Neural cell (in vitro differentiated cells): ENCODE results near the gene DTD2. TPM values are rescaled to one million over a fixed set of nuclear protein-coding genes. Genes with fewer than 3 reads are reported as not detected.

Experiments
- H2AFZ ChIP-seq: fragments of 200-600, 300-800 bp; sonication (generic), shearing (Covaris generic); 2 replicates; pipeline ENCODE4 v1.6.0; 2014; ENCODE audit warnings: low read depth, mild to moderate bottlenecking, antibody characterized with exemption, low read length, moderate library complexity
- H3F3A ChIP-seq: fragments of 200-600 bp; shearing (Covaris generic); 2 replicates; pipeline ENCODE4 v1.6.1; 2016; ENCODE audit warnings: mild to moderate bottlenecking, moderate library complexity, mixed read lengths, antibody characterized with exemption, low read length; ENCODE audit not compliant: insufficient read depth, poor library complexity, severe bottlenecking
- H3K27ac ChIP-seq: fragments of 200-600, 300-800 bp; sonication (generic), shearing (Covaris generic); 2 replicates; pipeline ENCODE4 v1.5.1; 2014; ENCODE audit warnings: mild to moderate bottlenecking, low read length, moderate library complexity
- H3K27me3 ChIP-seq: fragments of 300-800, 200-600 bp; sonication (generic), shearing (Covaris generic); 2 replicates; pipeline ENCODE4 v1.6.0; 2014; ENCODE audit warnings: mild to moderate bottlenecking, low read depth, low read length, moderate library complexity; ENCODE audit not compliant: insufficient read depth
- H3K36me3 ChIP-seq: fragments of 300-800, 200-600 bp; sonication (generic), shearing (Covaris generic); 2 replicates; pipeline ENCODE4 v1.5.1; 2014; ENCODE audit warnings: mild to moderate bottlenecking, antibody characterized with exemption, low read length, moderate library complexity; ENCODE audit not compliant: insufficient read depth
- H3K4me2 ChIP-seq: fragments of 300-800, 200-600 bp; sonication (generic), shearing (Covaris generic); 2 replicates; pipeline ENCODE4 v1.6.0; 2014; ENCODE audit warnings: mild to moderate bottlenecking, low read length
- H3K4me3 ChIP-seq: fragments of 300-800, 200-600 bp; sonication (generic), shearing (Covaris generic); 2 replicates; pipeline ENCODE4 v1.5.1; 2014; ENCODE audit warnings: mild to moderate bottlenecking, low read length, moderate library complexity
- H3K79me2 ChIP-seq: fragments of 200-600 bp; shearing (Covaris generic); replicated peaks from 2 replicates; pipeline ENCODE4 v1.6.0; 2014; ENCODE audit warnings: mild to moderate bottlenecking, low read length, moderate library complexity; ENCODE audit not compliant: insufficient read depth
- H3K9ac ChIP-seq: fragments of 300-800, 200-600 bp; sonication (generic), shearing (Covaris generic); 2 replicates; pipeline ENCODE4 v1.6.1; 2016; ENCODE audit warnings: mild to moderate bottlenecking, low read length, mixed read lengths
- H3K9me2 ChIP-seq: fragments of 200-600 bp; shearing (Covaris generic); 2 replicates; pipeline ENCODE4 v1.6.1; 2016; ENCODE audit warnings: mild to moderate bottlenecking, low read length, mixed read lengths; ENCODE audit not compliant: insufficient read depth
- H3K9me3 ChIP-seq: fragments of 200-600, 300-800 bp; sonication (generic), shearing (Covaris generic); 2 replicates; pipeline ENCODE4 v1.6.1; 2016; ENCODE audit warnings: mild to moderate bottlenecking, mixed run types, low read length, moderate library complexity, mixed read lengths
- H4K20me1 ChIP-seq: fragments of 200-600 bp; shearing (Covaris generic); 2 replicates; pipeline ENCODE4 v1.6.1; 2016; ENCODE audit warnings: mild to moderate bottlenecking, mixed run types; ENCODE audit not compliant: insufficient read depth
- CTCF ChIP-seq: fragments of 450-650 bp; IDR thresholded peaks from 2 replicates; pipeline ENCODE4 v1.5.1; 2014; ENCODE audit warnings: antibody characterized with exemption, mild to moderate bottlenecking, moderate library complexity; ENCODE audit not compliant: poor library complexity, severe bottlenecking
- EP300 ChIP-seq: fragments of 450-650 bp; conservative IDR thresholded peaks from 2 replicates; pipeline ENCODE4 v1.6.1; 2014; ENCODE audit warnings: antibody characterized with exemption, mild to moderate bottlenecking, moderate library complexity; ENCODE audit not compliant: poor library complexity, severe bottlenecking
- EZH2 ChIP-seq: fragments of 200-600, 300-800 bp; shearing (Covaris generic), sonication (generic); IDR thresholded peaks from 2 replicates; pipeline ENCODE4 v1.6.1; 2014; ENCODE audit warnings: antibody characterized with exemption, low read length, borderline replicate concordance, mild to moderate bottlenecking; ENCODE audit not compliant: insufficient read depth, poor library complexity, severe bottlenecking
- MXI1 ChIP-seq: fragments of 450-650 bp; conservative IDR thresholded peaks from 2 replicates; pipeline ENCODE4 v1.6.1; 2014; ENCODE audit warnings: antibody characterized with exemption, mild to moderate bottlenecking; ENCODE audit not compliant: poor library complexity, severe bottlenecking
- POLR2AphosphoS5 ChIP-seq: IDR thresholded peaks from 2 replicates; pipeline ENCODE4 v1.6.1; 2012
- RAD21 ChIP-seq: fragments of 450-650 bp; conservative IDR thresholded peaks from 2 replicates; pipeline ENCODE4 v1.6.1; 2014; ENCODE audit warnings: antibody characterized with exemption, mild to moderate bottlenecking, moderate library complexity
- REST ChIP-seq: IDR thresholded peaks from 2 replicates; pipeline ENCODE4 v1.6.1; 2012; ENCODE audit warnings: borderline replicate concordance
- SMC3 ChIP-seq: fragments of 450-650 bp; conservative IDR thresholded peaks from 2 replicates; pipeline ENCODE4 v1.6.1; 2014; ENCODE audit warnings: antibody characterized with exemption, mild to moderate bottlenecking, moderate library complexity; ENCODE audit not compliant: poor library complexity
- TAF1 ChIP-seq: IDR thresholded peaks from 2 replicates; pipeline ENCODE4 v1.6.1; 2012; ENCODE audit warnings: low read depth
- polyA plus RNA-seq: library from polyadenylated mRNA; depleted of rRNA; stranded (reverse); fragments of >200 nt; gene quantifications from 2 replicates; pipeline ENCODE4 v1.2.3, GENCODE V29; 2014

The DTD2 gene
- polyA plus RNA-seq, 1 donor from 2014 or later = 38.8 TPM

GRCh38 chr14:31480156-31480555 is 22.9 kb upstream of the DTD2 start:
- Histone ChIP-seq H3K9me3 (no peaks in the 10 kb centered on the region), H3F3A (no peaks in the 10 kb centered on the region), H4K20me1 (no peaks in the 10 kb centered on the region), H3K36me3 (no peaks in the 10 kb centered on the region), H3K79me2 (no peaks in the 10 kb centered on the region), H3K9ac (no peak overlapping the region), H2AFZ (no peak overlapping the region), H3K27ac (no peak overlapping the region), H3K9me2 (no peaks in the 10 kb centered on the region), H3K4me3 (no peak overlapping the region), H3K4me2 (no peak overlapping the region), H3K27me3 (no peaks in the 10 kb centered on the region)
- TF ChIP-seq POLR2AphosphoS5 (no peak), EZH2 (no peak), CTCF (no peak), REST (no peak), EP300 (no peak), TAF1 (no peak), RAD21 (no peak), MXI1 (no peak), SMC3 (no peak)

- no peak overlapping the region for H3K4me2 ChIP-seq
- no peaks in the 10 kb centered on the region for H3F3A ChIP-seq
- H2AFZ ChIP-seq = no peak overlapping the region
- no peaks in the 10 kb centered on the region for H3K27me3 ChIP-seq
- H3K4me3 ChIP-seq = no peak overlapping the region
- H3K36me3 ChIP-seq = no peaks in the 10 kb centered on the region
- H3K27ac ChIP-seq = no peak overlapping the region
- H3K9me3 ChIP-seq = no peaks in the 10 kb centered on the region
- H3K9me2 ChIP-seq = no peaks in the 10 kb centered on the region
- no peak overlapping the region for H3K9ac ChIP-seq
- H4K20me1 ChIP-seq = no peaks in the 10 kb centered on the region
- no peak for TF ChIP-seq RAD21
- TF ChIP-seq EP300 = no peak
- TF ChIP-seq EZH2 = no peak
- no peak for TF ChIP-seq SMC3
- TF ChIP-seq REST = no peak
- TF ChIP-seq CTCF = no peak
- TF ChIP-seq MXI1 = no peak
- TF ChIP-seq POLR2AphosphoS5 = no peak
- TF ChIP-seq TAF1 = no peak
- H3K79me2 ChIP-seq = no peaks in the 10 kb centered on the region
Observed at GRCh38 chr14:31479027-31479426, 21.7 kb upstream of the DTD2 start.
